ENCODE measurements around the gene COLQ.

DNA sequence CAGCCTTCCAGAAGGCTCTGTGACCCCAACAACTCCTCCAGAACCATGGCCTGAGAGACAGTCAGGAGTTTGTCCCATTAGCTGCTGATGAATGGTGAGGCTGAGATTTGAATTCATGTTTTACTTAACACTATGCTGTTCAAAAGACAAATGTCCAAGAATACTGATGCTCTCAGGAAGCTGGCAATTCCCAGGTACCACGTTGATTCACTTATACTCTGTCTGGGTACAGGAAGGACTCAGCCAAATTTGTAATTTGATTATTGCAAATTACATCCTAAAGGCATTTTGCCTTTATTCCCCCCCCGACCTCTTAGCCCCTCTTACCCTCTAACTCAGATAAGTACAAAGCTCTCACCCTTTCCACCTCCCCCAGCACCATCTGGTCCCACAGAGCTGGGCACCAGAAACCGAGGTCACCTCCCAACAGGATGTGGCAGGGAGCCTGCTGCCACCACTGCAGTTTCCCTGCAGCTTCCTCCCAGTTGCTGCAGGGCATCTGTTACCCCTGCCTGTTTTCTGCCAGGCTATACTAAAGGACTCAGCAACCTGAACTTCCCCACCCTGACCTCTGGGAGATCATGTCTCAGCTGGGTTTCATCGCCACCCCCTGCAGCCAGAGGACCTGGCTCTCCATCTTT is 60.5 kb downstream of the COLQ start:
- TF ChIP-seq, protein P1, sequence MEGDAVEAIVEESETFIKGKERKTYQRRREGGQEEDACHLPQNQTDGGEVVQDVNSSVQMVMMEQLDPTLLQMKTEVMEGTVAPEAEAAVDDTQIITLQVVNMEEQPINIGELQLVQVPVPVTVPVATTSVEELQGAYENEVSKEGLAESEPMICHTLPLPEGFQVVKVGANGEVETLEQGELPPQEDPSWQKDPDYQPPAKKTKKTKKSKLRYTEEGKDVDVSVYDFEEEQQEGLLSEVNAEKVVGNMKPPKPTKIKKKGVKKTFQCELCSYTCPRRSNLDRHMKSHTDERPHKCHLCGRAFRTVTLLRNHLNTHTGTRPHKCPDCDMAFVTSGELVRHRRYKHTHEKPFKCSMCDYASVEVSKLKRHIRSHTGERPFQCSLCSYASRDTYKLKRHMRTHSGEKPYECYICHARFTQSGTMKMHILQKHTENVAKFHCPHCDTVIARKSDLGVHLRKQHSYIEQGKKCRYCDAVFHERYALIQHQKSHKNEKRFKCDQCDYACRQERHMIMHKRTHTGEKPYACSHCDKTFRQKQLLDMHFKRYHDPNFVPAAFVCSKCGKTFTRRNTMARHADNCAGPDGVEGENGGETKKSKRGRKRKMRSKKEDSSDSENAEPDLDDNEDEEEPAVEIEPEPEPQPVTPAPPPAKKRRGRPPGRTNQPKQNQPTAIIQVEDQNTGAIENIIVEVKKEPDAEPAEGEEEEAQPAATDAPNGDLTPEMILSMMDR (conservative IDR thresholded peaks at IDR 0.05), result no peak
- no peak for TF ChIP-seq ZFX (IDR thresholded peaks at IDR 0.05)
